Measurements from ENCODE around the gene GRB10.
"Not testable (repeated sequence)": the region's sequence is repeated elsewhere in the genome, so short reads cannot be mapped to it uniquely, and the experiment has no call there.

Gene GRB10

DNA sequence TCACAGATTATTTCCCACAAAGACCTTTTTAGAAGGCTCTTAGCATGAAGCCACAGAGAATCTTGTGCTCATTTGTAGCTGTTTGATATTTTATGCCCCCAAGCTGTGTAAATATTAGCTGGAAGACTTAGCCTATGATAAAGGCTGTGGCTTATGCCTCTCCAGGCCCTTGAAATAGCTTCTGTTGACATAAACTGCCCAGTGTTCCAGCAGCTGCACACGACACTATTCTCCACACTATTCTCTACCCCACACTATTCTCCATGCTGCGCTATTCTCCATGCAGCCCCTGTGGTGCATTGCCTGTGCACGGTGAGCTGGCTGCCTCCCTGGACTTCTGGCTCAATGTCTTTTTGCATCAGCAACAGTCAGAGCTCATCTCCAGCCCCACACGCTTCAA is 230.6 kb downstream of the GRB10 start:
- in situ Hi-C loops (cut with MboI; ENCODE audit: low sequenced_read_pairs, unreplicated experiment) = no loop called here
- no peak for DNase-seq (ENCODE audit: low spot score)
- TF ChIP-seq, protein P1, sequence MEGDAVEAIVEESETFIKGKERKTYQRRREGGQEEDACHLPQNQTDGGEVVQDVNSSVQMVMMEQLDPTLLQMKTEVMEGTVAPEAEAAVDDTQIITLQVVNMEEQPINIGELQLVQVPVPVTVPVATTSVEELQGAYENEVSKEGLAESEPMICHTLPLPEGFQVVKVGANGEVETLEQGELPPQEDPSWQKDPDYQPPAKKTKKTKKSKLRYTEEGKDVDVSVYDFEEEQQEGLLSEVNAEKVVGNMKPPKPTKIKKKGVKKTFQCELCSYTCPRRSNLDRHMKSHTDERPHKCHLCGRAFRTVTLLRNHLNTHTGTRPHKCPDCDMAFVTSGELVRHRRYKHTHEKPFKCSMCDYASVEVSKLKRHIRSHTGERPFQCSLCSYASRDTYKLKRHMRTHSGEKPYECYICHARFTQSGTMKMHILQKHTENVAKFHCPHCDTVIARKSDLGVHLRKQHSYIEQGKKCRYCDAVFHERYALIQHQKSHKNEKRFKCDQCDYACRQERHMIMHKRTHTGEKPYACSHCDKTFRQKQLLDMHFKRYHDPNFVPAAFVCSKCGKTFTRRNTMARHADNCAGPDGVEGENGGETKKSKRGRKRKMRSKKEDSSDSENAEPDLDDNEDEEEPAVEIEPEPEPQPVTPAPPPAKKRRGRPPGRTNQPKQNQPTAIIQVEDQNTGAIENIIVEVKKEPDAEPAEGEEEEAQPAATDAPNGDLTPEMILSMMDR (IDR thresholded peaks at IDR 0.05; ENCODE audit: borderline replicate concordance, control extremely low read depth, extremely low read depth, insufficient read depth, missing control alignments) = no peak

DNA sequence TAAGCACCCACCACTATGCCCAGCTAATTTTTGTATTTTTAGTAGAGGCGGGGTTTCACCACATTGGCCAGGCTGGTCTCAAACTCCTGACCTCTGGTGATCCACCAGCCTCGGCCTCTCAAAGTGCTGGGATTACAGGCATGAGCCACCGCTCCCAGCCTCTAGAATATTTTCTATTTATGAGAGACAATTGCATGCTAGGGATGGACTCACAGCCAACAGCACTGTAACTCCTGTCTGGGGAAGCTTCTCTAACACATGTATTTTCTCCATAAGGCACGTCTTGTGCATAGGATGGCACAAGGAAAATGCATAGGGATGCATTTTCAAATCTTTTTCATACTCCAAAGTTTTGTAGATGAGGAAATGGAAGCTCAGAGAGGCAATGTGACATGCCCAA is 237.1 kb downstream of the GRB10 start:
- DNase-seq (ENCODE audit: low spot score); in situ Hi-C loops (cut with MboI; ENCODE audit: low sequenced_read_pairs, unreplicated experiment): not testable (repeated sequence)

DNA sequence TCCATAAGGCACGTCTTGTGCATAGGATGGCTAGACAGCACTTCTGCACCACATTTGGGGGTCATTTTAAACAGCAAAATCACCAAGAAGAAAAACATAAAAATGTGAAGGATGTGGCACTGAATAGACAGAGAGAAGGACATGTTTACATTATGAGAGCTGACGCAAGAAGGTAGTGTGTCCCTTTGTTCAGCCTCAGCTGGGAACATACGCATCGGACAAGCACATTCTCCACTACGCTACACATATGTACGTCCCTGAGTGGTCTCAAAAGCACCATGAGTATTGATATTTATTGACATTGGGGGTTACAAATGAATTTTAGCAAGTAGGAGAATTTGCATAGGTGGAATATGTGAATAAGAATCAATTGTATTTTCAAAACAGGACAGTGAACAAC is 237.7 kb downstream of the GRB10 start:
- in situ Hi-C loops (cut with MboI; ENCODE audit: low sequenced_read_pairs, unreplicated experiment) = no loop called here

GRCh38 chr7:50543776-50544442 is 238.8 kb downstream of the GRB10 start:
- in situ Hi-C loops (cut with MboI; ENCODE audit: low sequenced_read_pairs, unreplicated experiment) = no loop called here
- TF ChIP-seq, protein P1 (IDR thresholded peaks at IDR 0.05; ENCODE audit: borderline replicate concordance, control extremely low read depth, extremely low read depth, insufficient read depth, missing control alignments) = no peak
- DNase-seq (ENCODE audit: low spot score) = no peak

More for the DNA sequence above, 237.7 kb downstream of the GRB10 start:
- TF ChIP-seq, protein P1 (IDR thresholded peaks at IDR 0.05; ENCODE audit: borderline replicate concordance, control extremely low read depth, extremely low read depth, insufficient read depth, missing control alignments) = no peak
- no peak for DNase-seq (ENCODE audit: low spot score)

GRCh38 chr7:50542132-50542531 is 240.6 kb downstream of the GRB10 start:
- no peak for DNase-seq (ENCODE audit: low spot score)
- TF ChIP-seq, protein P1 (IDR thresholded peaks at IDR 0.05; ENCODE audit: borderline replicate concordance, control extremely low read depth, extremely low read depth, insufficient read depth, missing control alignments) = no peak
- in situ Hi-C loops (cut with MboI; ENCODE audit: low sequenced_read_pairs, unreplicated experiment) = no loop called here

- in situ Hi-C loops (cut with MboI; ENCODE audit: low sequenced_read_pairs, unreplicated experiment) = no loop called here
- no peak for DNase-seq (ENCODE audit: low spot score)
- TF ChIP-seq, protein P1 (IDR thresholded peaks at IDR 0.05; ENCODE audit: borderline replicate concordance, control extremely low read depth, extremely low read depth, insufficient read depth, missing control alignments) = no peak
These were observed 241.7 kb downstream of the GRB10 start for GRCh38 chr7:50540785-50541579.
